H9 (cell line): ENCODE results near the gene TRPM4. TPM values are rescaled to one million over a fixed set of nuclear protein-coding genes. Genes with fewer than 3 reads are reported as not detected.

Source experiments
- DNase-seq: peaks from one replicate; pipeline ENCODE4 v3.0.0-alpha.2; 2017
- H2AFZ ChIP-seq: one replicate; pipeline ENCODE4 v1.6.1; 2013; ENCODE audit warnings: mild to moderate bottlenecking, low read length, control low read depth, moderate library complexity
- H2AK5ac ChIP-seq: 2 replicates; pipeline ENCODE4 v1.6.1; 2013; ENCODE audit warnings: low read length, control low read depth, mixed read lengths; ENCODE audit not compliant: insufficient read length
- H2BK120ac ChIP-seq: one replicate; pipeline ENCODE4 v1.6.1; 2013; ENCODE audit warnings: low read depth, mild to moderate bottlenecking, low read length, control low read depth, inconsistent platforms; ENCODE audit not compliant: poor library complexity, severe bottlenecking
- H2BK12ac ChIP-seq: 2 replicates; pipeline ENCODE4 v1.6.1; 2013; ENCODE audit warnings: low read length, control low read depth, mixed read lengths, low read depth; ENCODE audit not compliant: insufficient read length
- H2BK15ac ChIP-seq: 2 replicates; pipeline ENCODE4 v1.6.1; 2013; ENCODE audit warnings: low read depth, low read length, control low read depth
- H2BK20ac ChIP-seq: one replicate; pipeline ENCODE4 v1.6.1; 2013; ENCODE audit warnings: low read depth, mild to moderate bottlenecking, low read length, control low read depth, inconsistent platforms; ENCODE audit not compliant: poor library complexity, severe bottlenecking
- H2BK5ac ChIP-seq: 2 replicates; pipeline ENCODE4 v1.6.1; 2013; ENCODE audit warnings: low read length, control low read depth, mixed read lengths; ENCODE audit not compliant: insufficient read length
- H3K14ac ChIP-seq: 2 replicates; pipeline ENCODE4 v1.6.1; 2013; ENCODE audit warnings: low read length, control low read depth; ENCODE audit not compliant: insufficient read depth
- H3K18ac ChIP-seq: 2 replicates; pipeline ENCODE4 v1.6.1; 2013; ENCODE audit warnings: low read depth, mild to moderate bottlenecking, mixed read lengths, low read length, control low read depth; ENCODE audit not compliant: insufficient read length
- H3K23ac ChIP-seq: 2 replicates; pipeline ENCODE4 v1.6.1; 2013; ENCODE audit warnings: low read length, control low read depth, mixed read lengths, low read depth; ENCODE audit not compliant: insufficient read length
- H3K23me2 ChIP-seq: 2 replicates; pipeline ENCODE4 v1.6.1; 2013; ENCODE audit warnings: low read depth, mild to moderate bottlenecking, mixed read lengths, low read length, control low read depth; ENCODE audit not compliant: insufficient read length, poor library complexity, severe bottlenecking
- H3K27ac ChIP-seq: 2 replicates; pipeline ENCODE4 v1.5.1; 2013; ENCODE audit warnings: low read length, control low read depth, mixed read lengths, low read depth; ENCODE audit not compliant: insufficient read length
- H3K27me3 ChIP-seq: 2 replicates; pipeline ENCODE4 v1.6.1; 2013; ENCODE audit warnings: low read length, control low read depth, inconsistent platforms; ENCODE audit not compliant: insufficient read depth
- H3K4ac ChIP-seq: 2 replicates; pipeline ENCODE4 v1.6.1; 2013; ENCODE audit warnings: low read depth, mild to moderate bottlenecking, control low read depth, inconsistent platforms, low read length, moderate library complexity
- H3K4me1 ChIP-seq: 2 replicates; pipeline ENCODE4 v1.6.1; 2013; ENCODE audit warnings: low read length, control low read depth, inconsistent platforms; ENCODE audit not compliant: insufficient read depth
- H3K4me2 ChIP-seq: 2 replicates; pipeline ENCODE4 v1.6.1; 2013; ENCODE audit warnings: low read length, control low read depth, mixed read lengths; ENCODE audit not compliant: insufficient read length, insufficient read depth
- H3K56ac ChIP-seq: 2 replicates; pipeline ENCODE4 v1.6.1; 2013; ENCODE audit warnings: low read depth, mild to moderate bottlenecking, mixed read lengths, low read length, control low read depth; ENCODE audit not compliant: insufficient read length
- H3K79me1 ChIP-seq: 2 replicates; pipeline ENCODE4 v1.6.1; 2013; ENCODE audit warnings: low read depth, mild to moderate bottlenecking, moderate library complexity, low read length, control low read depth, inconsistent platforms; ENCODE audit not compliant: insufficient read depth, poor library complexity, severe bottlenecking
- H3K79me2 ChIP-seq: 2 replicates; pipeline ENCODE4 v1.6.1; 2013; ENCODE audit warnings: low read length, control low read depth, inconsistent platforms; ENCODE audit not compliant: insufficient read depth
- H3K9ac ChIP-seq: 2 replicates; pipeline ENCODE4 v1.6.1; 2013; ENCODE audit warnings: low read length, control low read depth, mixed read lengths; ENCODE audit not compliant: insufficient read length; ENCODE audit errors: extremely low read depth
- H3K9me3 ChIP-seq: one replicate; pipeline ENCODE4 v1.6.1; 2013; ENCODE audit warnings: low read depth, low read length, inconsistent platforms; ENCODE audit not compliant: control insufficient read depth
- H3T11ph ChIP-seq: one replicate; pipeline ENCODE4 v1.6.1; 2013; ENCODE audit warnings: mild to moderate bottlenecking, low read length, control low read depth, inconsistent platforms
- H4K20me1 ChIP-seq: one replicate; pipeline ENCODE4 v1.6.1; 2013; ENCODE audit not compliant: control insufficient read depth, insufficient read length, insufficient read depth
- H4K5ac ChIP-seq: 2 replicates; pipeline ENCODE4 v1.6.1; 2013; ENCODE audit warnings: low read depth, mild to moderate bottlenecking, mixed read lengths, low read length, control low read depth; ENCODE audit not compliant: insufficient read length
- H4K8ac ChIP-seq: replicated peaks from 2 replicates; pipeline ENCODE4 v1.6.1; 2013; ENCODE audit warnings: low read length, control low read depth, mixed read lengths, low read depth; ENCODE audit not compliant: insufficient read length
- H4K91ac ChIP-seq: 2 replicates; pipeline ENCODE4 v1.6.1; 2013; ENCODE audit warnings: low read depth, mild to moderate bottlenecking, moderate library complexity, mixed read lengths, low read length, control low read depth; ENCODE audit not compliant: insufficient read length
- H3K27ac Mint-ChIP-seq, 3 experiments: 2 replicates in 2 of 3; 3 replicates in 1 of 3; pipeline ENCODE4 v1.8.0; 2020 to 2021; ENCODE audit warnings: mixed read lengths in 3 of 3, mild to moderate bottlenecking in 1 of 3, moderate library complexity in 1 of 3
- H3K27me3 Mint-ChIP-seq: 2 replicates; pipeline ENCODE4 v1.8.0; 2021; ENCODE audit warnings: low read depth, mild to moderate bottlenecking, moderate library complexity, mixed read lengths
- H3K36me3 Mint-ChIP-seq, 3 experiments: 2 replicates in 2 of 3; 3 replicates in 1 of 3; pipeline ENCODE4 v1.8.0; 2020 to 2021; ENCODE audit warnings: low read depth in 3 of 3, mixed read lengths in 3 of 3; ENCODE audit not compliant: insufficient read depth in 1 of 3
- H3K4me1 Mint-ChIP-seq, 2 experiments: 2 replicates each; pipeline ENCODE4 v1.8.0; 2020; ENCODE audit warnings: mixed read lengths in 2 of 2
- H3K4me3 Mint-ChIP-seq, 2 experiments: 2 replicates in 1 of 2; 3 replicates in 1 of 2; pipeline ENCODE4 v1.8.0; 2020 to 2021; ENCODE audit warnings: mild to moderate bottlenecking in 2 of 2, mixed read lengths in 2 of 2, moderate library complexity in 1 of 2
- H3K9me3 Mint-ChIP-seq, 2 experiments: 2 replicates in 1 of 2; 3 replicates in 1 of 2; pipeline ENCODE4 v1.8.0; 2020; ENCODE audit warnings: mild to moderate bottlenecking in 2 of 2, mixed read lengths in 2 of 2, moderate library complexity in 1 of 2
- WGBS: extraction: QIAGEN DNeasy Blood & Tissue Kit; methylation state at CpG from one replicate; pipeline ENCODE4 v1.1.7; 2013; ENCODE audit warnings: missing lambda C conversion rate, low lambda C conversion rate, mixed read lengths; ENCODE audit not compliant: insufficient read length; ENCODE audit errors: extremely low coverage; 5-methylcytosine and 5-hydroxymethylcytosine counted together
- total RNA-seq: library from RNA; stranded (reverse); gene quantifications from 2 replicates; pipeline ENCODE4 v1.2.1, GENCODE V29; 2021
- TF ChIP-seq, protein P1 (sequence below): fragments of 200-600 bp; sonication (generic); conservative IDR thresholded peaks from 3 replicates; pipeline ENCODE4 v1.8.0; 2021; ENCODE audit warnings: antibody characterized with exemption, mild to moderate bottlenecking

TRPM4 gene
- total RNA-seq, 1 experiment from 2014 or later: 6.9 TPM

DNA sequence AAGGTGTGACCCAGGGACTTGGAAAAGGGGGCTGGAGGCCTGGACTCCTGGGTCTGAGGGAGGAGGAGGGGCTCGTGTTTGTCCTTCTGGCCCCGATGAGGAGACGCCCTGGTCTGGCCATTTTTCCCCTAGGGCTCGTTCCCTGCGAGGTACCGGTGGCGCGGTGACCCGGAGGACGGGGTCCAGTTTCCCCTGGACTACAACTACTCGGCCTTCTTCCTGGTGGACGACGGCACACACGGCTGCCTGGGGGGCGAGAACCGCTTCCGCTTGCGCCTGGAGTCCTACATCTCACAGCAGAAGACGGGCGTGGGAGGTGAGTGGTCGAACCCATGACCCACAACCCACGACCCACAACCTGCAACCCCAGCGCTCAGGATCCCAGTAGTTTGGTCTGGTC is 10.8 kb downstream of the TRPM4 start:
- no peak overlapping the region for H4K5ac ChIP-seq
- no peaks in the 10 kb centered on the region for H3K79me2 ChIP-seq
- no peak overlapping the region for H3K14ac ChIP-seq
- peaks cover 0 to 6% (median 0%) of the 10 kb centered on the region in 3 experiments; a peak in 1 of 7 replicates for H3K36me3 Mint-ChIP-seq
- H2BK120ac ChIP-seq: no peak overlapping the region
- H3K23ac ChIP-seq: no peak overlapping the region
- H2AK5ac ChIP-seq: no peak overlapping the region
- H3K27ac Mint-ChIP-seq: no peak overlapping the region
- peaks cover 3 to 12% of the 10 kb centered on the region in 2 experiments; a peak in 3 of 4 replicates for H3K4me1 Mint-ChIP-seq
- no peaks in the 10 kb centered on the region for H3K9me3 Mint-ChIP-seq
- no peak for DNase-seq
- H3K27me3 Mint-ChIP-seq: no peaks in the 10 kb centered on the region; the same call in none of the 2 replicates
- H3K4ac ChIP-seq: no peak overlapping the region
- H3K27ac ChIP-seq: no peak overlapping the region
- H4K8ac ChIP-seq: no peak overlapping the region
- H3K4me2 ChIP-seq: no peak overlapping the region
- TF ChIP-seq, protein P1, sequence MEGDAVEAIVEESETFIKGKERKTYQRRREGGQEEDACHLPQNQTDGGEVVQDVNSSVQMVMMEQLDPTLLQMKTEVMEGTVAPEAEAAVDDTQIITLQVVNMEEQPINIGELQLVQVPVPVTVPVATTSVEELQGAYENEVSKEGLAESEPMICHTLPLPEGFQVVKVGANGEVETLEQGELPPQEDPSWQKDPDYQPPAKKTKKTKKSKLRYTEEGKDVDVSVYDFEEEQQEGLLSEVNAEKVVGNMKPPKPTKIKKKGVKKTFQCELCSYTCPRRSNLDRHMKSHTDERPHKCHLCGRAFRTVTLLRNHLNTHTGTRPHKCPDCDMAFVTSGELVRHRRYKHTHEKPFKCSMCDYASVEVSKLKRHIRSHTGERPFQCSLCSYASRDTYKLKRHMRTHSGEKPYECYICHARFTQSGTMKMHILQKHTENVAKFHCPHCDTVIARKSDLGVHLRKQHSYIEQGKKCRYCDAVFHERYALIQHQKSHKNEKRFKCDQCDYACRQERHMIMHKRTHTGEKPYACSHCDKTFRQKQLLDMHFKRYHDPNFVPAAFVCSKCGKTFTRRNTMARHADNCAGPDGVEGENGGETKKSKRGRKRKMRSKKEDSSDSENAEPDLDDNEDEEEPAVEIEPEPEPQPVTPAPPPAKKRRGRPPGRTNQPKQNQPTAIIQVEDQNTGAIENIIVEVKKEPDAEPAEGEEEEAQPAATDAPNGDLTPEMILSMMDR: no peak
- H3K9me3 ChIP-seq: no peaks in the 10 kb centered on the region
- H3K79me1 ChIP-seq: no peaks in the 10 kb centered on the region
- H3K27me3 ChIP-seq: no peaks in the 10 kb centered on the region
- no peak overlapping the region for H3K9ac ChIP-seq
- H3K4me1 ChIP-seq: no peaks in the 10 kb centered on the region
- no peak overlapping the region for H4K91ac ChIP-seq
- no peaks in the 10 kb centered on the region for H3K23me2 ChIP-seq
- no peaks in the 10 kb centered on the region for H4K20me1 ChIP-seq
- no peak overlapping the region for H2BK12ac ChIP-seq
- H3K4me3 Mint-ChIP-seq: no peak overlapping the region; a peak in 1 of 5 replicates
- H2BK20ac ChIP-seq: no peak overlapping the region
- H2BK15ac ChIP-seq: no peak overlapping the region
- no peak overlapping the region for H2AFZ ChIP-seq
- WGBS: no CpG with 5 or more reads among the region's 23 CpGs
- H3K56ac ChIP-seq: no peak overlapping the region
- no peak overlapping the region for H2BK5ac ChIP-seq
- H3K18ac ChIP-seq: no peak overlapping the region
- no peak overlapping the region for H3T11ph ChIP-seq
